ENCODE data around the gene IRX6. TPM values are rescaled to one million over a fixed set of nuclear protein-coding genes. Genes with fewer than 3 reads are reported as not detected.

IRX6 gene
- total RNA-seq, 1 experiment from 2014 or later, result not detected

DNA sequence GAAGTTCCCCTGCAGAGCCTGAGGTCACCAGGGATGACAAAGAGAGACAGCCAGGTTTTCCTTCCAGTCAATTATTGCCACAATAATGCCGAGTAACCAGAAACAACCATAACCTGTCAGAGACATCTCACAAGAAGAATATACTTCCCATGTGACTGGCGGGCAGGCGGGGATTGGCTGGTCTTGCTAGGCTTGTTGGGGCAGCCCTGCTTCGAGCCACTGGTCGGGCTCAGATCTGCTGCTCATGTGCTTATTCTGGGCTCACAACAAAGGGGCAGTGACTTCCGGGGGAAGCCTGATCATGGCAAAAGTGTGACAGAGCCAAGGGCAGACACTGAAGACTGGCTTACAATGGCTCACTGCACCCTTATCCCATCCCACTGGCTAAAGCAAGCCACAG, 48.1 kb upstream of the IRX6 start:
- Histone ChIP-seq H3T11ph (ENCODE audit: low read length) (no peak overlapping the region), H3K9me3 (ENCODE audit: control insufficient read depth, low read depth, low read length) (no peaks in the 10 kb centered on the region), H4K20me1 (ENCODE audit: control insufficient read depth, insufficient read depth, insufficient read length) (no peaks in the 10 kb centered on the region), H3K4me2 (ENCODE audit: insufficient read depth, insufficient read length, low read length) (no peak overlapping the region), H2BK5ac (ENCODE audit: insufficient read length, low read length) (no peak overlapping the region), H3K79me1 (ENCODE audit: insufficient read depth, low read depth, low read length, poor library complexity, severe bottlenecking) (no peaks in the 10 kb centered on the region), H4K91ac (ENCODE audit: insufficient read length, low read depth, low read length) (no peak overlapping the region), H3K56ac (ENCODE audit: insufficient read length, low read depth, low read length) (no peak overlapping the region), H3K9ac (ENCODE audit: extremely low read depth, insufficient read length, low read length) (no peak overlapping the region), H2AFZ (ENCODE audit: low read length) (no peak overlapping the region), H3K4me1 (ENCODE audit: insufficient read depth, low read length) (no peaks in the 10 kb centered on the region), H3K27ac (ENCODE audit: insufficient read length, low read depth, low read length) (no peak overlapping the region), H3K14ac (ENCODE audit: insufficient read depth, low read length) (no peak overlapping the region), H2AK5ac (ENCODE audit: insufficient read length, low read length) (no peak overlapping the region), H4K8ac (replicated peaks; ENCODE audit: insufficient read length, low read depth, low read length) (no peak overlapping the region), H3K18ac (ENCODE audit: insufficient read length, low read depth, low read length) (peak overlapping the region; percentile 23), H2BK20ac (ENCODE audit: low read depth, low read length, poor library complexity, severe bottlenecking) (no peak overlapping the region), H2BK12ac (ENCODE audit: insufficient read length, low read depth, low read length) (no peak overlapping the region), H3K23me2 (ENCODE audit: insufficient read length, low read depth, low read length, poor library complexity, severe bottlenecking) (no peaks in the 10 kb centered on the region), H2BK120ac (ENCODE audit: low read depth, low read length, poor library complexity, severe bottlenecking) (no peak overlapping the region), H3K27me3 (ENCODE audit: insufficient read depth, low read length) (no peaks in the 10 kb centered on the region), H4K5ac (ENCODE audit: insufficient read length, low read depth, low read length) (no peak overlapping the region), H2BK15ac (ENCODE audit: low read depth, low read length) (no peak overlapping the region), H3K79me2 (ENCODE audit: insufficient read depth, low read length) (no peaks in the 10 kb centered on the region), H3K23ac (ENCODE audit: insufficient read length, low read depth, low read length) (no peak overlapping the region), H3K4ac (ENCODE audit: low read depth, low read length) (no peak overlapping the region)
- Mint-ChIP-seq H3K4me1 (peaks cover 4 to 5% of the 10 kb centered on the region in 2 experiments; a peak in 2 of 4 replicates), H3K27ac (no peak overlapping the region), H3K27me3 (ENCODE audit: low read depth) (peaks cover 9% of the 10 kb centered on the region), H3K4me3 (no peak overlapping the region), H3K36me3 (ENCODE audit: insufficient read depth in 1 of 3, low read depth in 3 of 3) (no peaks in the 10 kb centered on the region), H3K9me3 (no peaks in the 10 kb centered on the region)
- no peak for DNase-seq
- TF ChIP-seq, protein P1, sequence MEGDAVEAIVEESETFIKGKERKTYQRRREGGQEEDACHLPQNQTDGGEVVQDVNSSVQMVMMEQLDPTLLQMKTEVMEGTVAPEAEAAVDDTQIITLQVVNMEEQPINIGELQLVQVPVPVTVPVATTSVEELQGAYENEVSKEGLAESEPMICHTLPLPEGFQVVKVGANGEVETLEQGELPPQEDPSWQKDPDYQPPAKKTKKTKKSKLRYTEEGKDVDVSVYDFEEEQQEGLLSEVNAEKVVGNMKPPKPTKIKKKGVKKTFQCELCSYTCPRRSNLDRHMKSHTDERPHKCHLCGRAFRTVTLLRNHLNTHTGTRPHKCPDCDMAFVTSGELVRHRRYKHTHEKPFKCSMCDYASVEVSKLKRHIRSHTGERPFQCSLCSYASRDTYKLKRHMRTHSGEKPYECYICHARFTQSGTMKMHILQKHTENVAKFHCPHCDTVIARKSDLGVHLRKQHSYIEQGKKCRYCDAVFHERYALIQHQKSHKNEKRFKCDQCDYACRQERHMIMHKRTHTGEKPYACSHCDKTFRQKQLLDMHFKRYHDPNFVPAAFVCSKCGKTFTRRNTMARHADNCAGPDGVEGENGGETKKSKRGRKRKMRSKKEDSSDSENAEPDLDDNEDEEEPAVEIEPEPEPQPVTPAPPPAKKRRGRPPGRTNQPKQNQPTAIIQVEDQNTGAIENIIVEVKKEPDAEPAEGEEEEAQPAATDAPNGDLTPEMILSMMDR (conservative IDR thresholded peaks at IDR 0.05), result no peak
- WGBS (ENCODE audit: extremely low coverage, insufficient read length, low lambda C conversion rate), result no CpG with 5 or more reads among the region's 6 CpGs
